Stimulated activated naive B cell treated with anti-CD40 and anti-IgM and Interleukin-4, amounts not matched to agents 10 μg/mL and 1 μg/mL and 100 μg/mL, for 72 hours (primary cell): ENCODE data around the gene SLC4A7.

ENCODE experiments used
- ATAC-seq, 2 donors: fragments of 150-1000 bp; cut with Tn5 transposase; replicated peaks; 2 replicates each; pipeline ENCODE4 v1.10.0; 2021; ENCODE audit warnings: moderate library complexity in 1 of 2
- DNase-seq: peaks from one replicate; pipeline ENCODE4 v3.0.0; 2021
- H3K27ac Mint-ChIP-seq: one replicate; pipeline ENCODE4 v1.8.0; 2022; ENCODE audit warnings: mild to moderate bottlenecking, mixed read lengths
- H3K27me3 Mint-ChIP-seq, 2 donors: one replicate each; pipeline ENCODE4 v1.8.0; 2022; ENCODE audit warnings: mixed read lengths in 2 of 2
- H3K36me3 Mint-ChIP-seq, 2 donors: one replicate each; pipeline ENCODE4 v1.8.0; 2022; ENCODE audit warnings: mixed read lengths in 2 of 2, mild to moderate bottlenecking in 1 of 2
- H3K4me1 Mint-ChIP-seq, 2 donors: one replicate each; pipeline ENCODE4 v1.8.0; 2022; ENCODE audit warnings: mixed read lengths in 2 of 2, mild to moderate bottlenecking in 1 of 2
- H3K4me3 Mint-ChIP-seq, 2 donors: one replicate each; pipeline ENCODE4 v1.8.0; 2022; ENCODE audit warnings: mild to moderate bottlenecking in 2 of 2, mixed read lengths in 2 of 2, moderate library complexity in 1 of 2
- H3K9me3 Mint-ChIP-seq, 2 donors: one replicate each; pipeline ENCODE4 v1.8.0; 2022; ENCODE audit warnings: mixed read lengths in 2 of 2, mild to moderate bottlenecking in 1 of 2

The SLC4A7 gene

DNA sequence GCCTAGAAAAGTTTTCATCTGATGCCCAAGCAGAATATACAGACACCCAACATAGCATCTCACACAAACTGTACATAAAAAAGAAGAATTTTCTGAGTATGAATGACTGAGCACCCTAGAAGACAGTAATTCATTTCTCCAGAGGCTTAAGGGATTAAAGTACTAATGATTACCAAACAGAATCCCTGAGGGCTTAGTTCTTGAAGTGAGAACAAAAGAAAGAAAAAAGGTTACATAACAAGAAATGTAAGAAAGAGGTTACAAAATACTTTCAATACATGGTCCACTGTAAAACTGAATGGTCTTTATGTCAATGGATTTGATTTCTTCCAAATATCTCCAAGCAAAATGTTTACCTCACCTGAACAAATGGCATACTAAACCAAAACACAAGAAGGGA lies 105.9 kb downstream of the SLC4A7 start:
- H3K27ac Mint-ChIP-seq, result no peak overlapping the region
- ATAC-seq, result no peak
- no peak overlapping the region for H3K4me3 Mint-ChIP-seq
- no peak for DNase-seq
- H3K36me3 Mint-ChIP-seq, result peaks cover 10 to 22% of the 10 kb centered on the region in 2 donors
- H3K4me1 Mint-ChIP-seq, result no peaks in the 10 kb centered on the region
- no peaks in the 10 kb centered on the region for H3K9me3 Mint-ChIP-seq
- H3K27me3 Mint-ChIP-seq, result no peaks in the 10 kb centered on the region

DNA sequence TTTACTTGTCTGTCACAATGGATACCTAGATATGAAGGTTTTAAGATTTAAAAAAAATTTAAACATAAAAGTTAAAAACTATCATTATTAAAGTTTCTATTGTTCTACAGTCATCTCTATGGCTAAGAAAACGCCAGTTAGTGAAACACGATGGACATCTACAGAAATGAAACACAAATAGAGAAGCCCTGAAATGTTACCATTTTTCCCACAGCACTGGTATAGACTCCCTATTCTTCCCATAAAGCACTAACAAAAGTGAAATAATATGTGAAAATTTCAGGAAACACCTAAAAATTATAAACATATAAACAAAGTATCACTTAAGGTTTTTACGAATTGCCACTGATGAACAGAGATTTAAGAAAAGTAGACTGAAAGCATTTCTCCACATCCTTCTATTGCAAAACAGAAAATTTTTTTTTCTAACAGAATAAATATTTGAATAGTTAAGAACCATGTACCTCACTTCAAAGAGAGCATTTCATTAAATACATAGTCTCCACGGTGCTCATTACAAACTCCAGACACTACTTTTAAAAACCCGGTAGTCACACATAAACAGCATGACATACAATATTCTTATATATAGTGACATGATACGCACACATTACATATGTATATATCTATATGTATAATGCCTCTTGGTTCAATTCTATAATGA lies 107.9 kb downstream of the SLC4A7 start:
- Mint-ChIP-seq H3K27me3 (no peaks in the 10 kb centered on the region), H3K27ac (no peak overlapping the region), H3K36me3 (peaks cover 8 to 18% of the 10 kb centered on the region in 2 donors), H3K4me3 (no peak overlapping the region), H3K4me1 (peaks cover 1 to 4% of the 10 kb centered on the region in 2 donors), H3K9me3 (no peaks in the 10 kb centered on the region)
- ATAC-seq (no peak), DNase-seq (no peak)

DNA sequence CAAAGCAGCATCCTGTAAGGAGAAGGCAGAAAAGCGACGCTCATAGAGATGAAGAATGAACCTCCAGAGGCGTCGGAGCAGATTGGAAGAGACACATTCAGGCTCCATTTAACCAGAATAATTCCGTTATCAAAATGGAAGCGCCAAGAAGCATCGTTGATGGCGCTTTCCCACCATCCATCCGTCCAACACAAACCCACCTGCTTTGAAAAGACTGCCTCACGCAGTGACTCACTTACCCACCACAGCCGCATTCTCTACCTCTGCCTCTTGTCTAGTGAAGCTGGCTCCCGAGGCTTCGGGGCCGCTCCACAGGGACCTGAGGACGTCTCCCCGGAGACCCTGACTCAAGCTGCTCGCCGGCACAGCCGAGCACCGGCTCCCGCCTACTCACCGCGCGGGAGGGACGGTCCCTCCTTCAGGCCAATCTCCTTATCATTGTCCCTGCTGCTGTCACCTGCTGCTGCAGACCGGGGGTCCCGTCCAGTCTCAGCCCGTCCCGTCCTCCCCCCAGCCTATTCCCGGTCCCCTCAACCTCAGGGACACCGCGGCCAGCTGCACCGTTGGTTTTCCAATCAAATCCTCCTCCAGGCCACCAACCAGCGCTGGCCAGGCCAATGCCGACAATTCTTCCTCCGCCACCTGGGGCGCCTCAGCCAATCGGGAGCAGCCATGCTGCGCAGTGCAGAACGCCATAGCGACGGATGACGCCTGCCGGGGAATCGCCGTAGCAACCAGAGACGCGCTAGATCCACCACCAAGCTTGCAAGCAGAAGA lies 115.2 kb downstream of the SLC4A7 start, which contains the start of gene NEK10:
Gene NEK10 (minus strand): TSS at position 553 of the 777 bp plus-strand sequence. CDS start 16,501 bp downstream, outside the sequence.
- Mint-ChIP-seq H3K27ac (peak within 1 kb of the TSS; percentile 97), H3K27me3 (no peaks in the 10 kb centered on the region), H3K9me3 (no peaks in the 10 kb centered on the region), H3K36me3 (peaks cover 0 to 8% of the 10 kb centered on the region in 2 donors), H3K4me1 (peaks cover 17 to 26% of the 10 kb centered on the region in 2 donors), H3K4me3 (peak within 1 kb of the TSS; percentile 98 to 99)
- DNase-seq (peak; percentile 91), ATAC-seq (peak; percentile 99 to 100)

DNA sequence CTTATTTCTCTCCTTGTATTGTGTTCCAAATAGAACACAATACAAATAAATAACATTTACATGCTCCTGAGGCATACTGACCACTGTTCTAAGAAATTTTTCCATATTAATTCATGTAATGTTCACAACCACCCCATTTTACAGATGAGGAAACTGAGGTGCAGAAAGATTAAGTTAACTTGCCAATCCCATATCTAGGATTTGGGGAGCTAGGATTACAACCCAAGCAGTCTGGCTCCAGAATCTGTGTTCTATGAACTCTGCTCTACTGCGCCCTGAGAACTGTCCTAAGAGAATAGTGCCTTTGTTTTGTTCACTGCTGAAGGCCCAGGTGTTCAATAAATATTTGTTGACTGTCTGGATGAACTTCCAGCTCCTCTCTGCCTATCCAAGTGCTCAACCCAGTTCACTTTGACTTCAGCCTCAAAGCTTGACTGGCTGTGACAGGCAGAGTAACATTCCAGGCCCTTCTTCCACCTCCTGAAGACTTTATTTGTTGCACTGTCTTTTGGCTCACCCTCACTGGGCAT lies 118.1 kb downstream of the SLC4A7 start:
- no peaks in the 10 kb centered on the region for H3K27me3 Mint-ChIP-seq
- peaks cover 0 to 4% of the 10 kb centered on the region in 2 donors for H3K36me3 Mint-ChIP-seq
- no peak overlapping the region for H3K27ac Mint-ChIP-seq
- H3K9me3 Mint-ChIP-seq, result no peaks in the 10 kb centered on the region
- DNase-seq (no peak), ATAC-seq (no peak)
- H3K4me3 Mint-ChIP-seq, result no peak overlapping the region
- H3K4me1 Mint-ChIP-seq, result peaks cover 16 to 21% of the 10 kb centered on the region in 2 donors

DNA sequence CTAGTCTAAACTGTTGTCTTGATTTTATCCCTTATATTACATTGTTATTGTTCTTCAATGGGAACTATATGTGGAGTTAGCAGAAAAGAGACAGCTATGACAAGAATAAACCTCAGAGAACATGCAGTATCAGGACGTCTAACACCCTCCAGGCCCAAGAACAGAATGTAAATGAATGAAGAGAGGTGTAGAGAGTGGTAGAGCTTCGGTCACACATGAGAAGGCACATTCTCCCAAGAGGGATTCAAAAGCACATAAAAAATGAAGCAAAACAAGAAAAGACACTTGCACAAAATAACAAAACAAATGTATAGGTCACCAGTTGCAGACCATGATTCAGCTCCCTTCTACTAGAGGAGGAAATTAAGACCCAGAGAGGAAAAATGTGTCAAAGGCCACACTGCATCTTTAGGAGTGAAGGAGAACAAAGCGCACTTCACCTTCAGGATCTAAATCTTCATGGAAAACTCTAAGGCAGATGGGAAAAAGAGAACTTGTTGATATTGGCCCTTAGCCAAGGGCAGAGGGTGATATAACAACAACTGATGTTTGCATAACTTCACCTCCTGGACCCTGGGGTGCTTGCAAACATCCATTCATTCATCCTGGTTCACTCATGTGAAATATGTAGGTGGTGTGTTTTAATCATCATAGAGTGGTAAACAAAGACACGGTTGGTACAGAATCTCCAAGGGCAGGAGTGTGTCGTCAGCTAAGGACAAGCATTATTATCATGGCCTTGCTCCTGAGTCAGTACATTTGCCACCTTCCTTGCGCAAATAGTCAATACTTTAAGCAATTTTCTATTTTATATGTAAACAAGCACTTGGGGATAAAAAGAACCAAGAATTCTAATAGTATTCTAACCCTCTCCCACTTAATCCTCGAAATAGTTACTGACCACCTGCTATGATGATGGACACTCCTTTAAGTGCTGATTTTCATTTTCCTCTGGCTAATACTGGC lies 123.8 kb downstream of the SLC4A7 start:
- DNase-seq (no peak), ATAC-seq (peak; percentile 60 to 62)
- no peaks in the 10 kb centered on the region for H3K9me3 Mint-ChIP-seq
- H3K27ac Mint-ChIP-seq, result no peak overlapping the region
- no peaks in the 10 kb centered on the region for H3K36me3 Mint-ChIP-seq
- no peaks in the 10 kb centered on the region for H3K27me3 Mint-ChIP-seq
- H3K4me3 Mint-ChIP-seq, result peak overlapping the region in 1 of 2 donors; percentile 20
- H3K4me1 Mint-ChIP-seq, result peaks cover 7 to 15% of the 10 kb centered on the region in 2 donors

DNA sequence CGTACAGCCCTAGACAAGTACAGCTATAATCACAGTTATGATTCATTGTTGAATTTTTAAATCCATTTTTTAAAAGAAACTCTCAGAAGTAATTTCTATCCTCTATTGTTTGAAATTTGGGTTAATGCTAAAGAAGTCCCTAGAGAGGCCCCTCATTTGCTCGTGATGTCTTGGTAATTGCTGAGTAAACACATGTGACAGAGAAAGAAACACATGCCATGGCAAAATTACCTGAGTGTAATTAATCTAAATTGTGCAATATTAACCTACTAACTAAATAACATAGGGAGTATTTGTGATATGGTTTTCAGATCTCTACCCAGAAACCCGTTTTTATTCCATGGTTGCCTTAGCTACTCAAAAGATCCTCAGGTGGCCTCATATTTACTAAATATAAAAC lies 125.8 kb downstream of the SLC4A7 start:
- no peak for ATAC-seq
- no peaks in the 10 kb centered on the region for H3K9me3 Mint-ChIP-seq
- peaks cover 7 to 15% of the 10 kb centered on the region in 2 donors for H3K4me1 Mint-ChIP-seq
- DNase-seq, result no peak
- H3K27me3 Mint-ChIP-seq, result no peaks in the 10 kb centered on the region
- no peak overlapping the region for H3K4me3 Mint-ChIP-seq
- H3K27ac Mint-ChIP-seq, result no peak overlapping the region
- H3K36me3 Mint-ChIP-seq, result no peaks in the 10 kb centered on the region

DNA sequence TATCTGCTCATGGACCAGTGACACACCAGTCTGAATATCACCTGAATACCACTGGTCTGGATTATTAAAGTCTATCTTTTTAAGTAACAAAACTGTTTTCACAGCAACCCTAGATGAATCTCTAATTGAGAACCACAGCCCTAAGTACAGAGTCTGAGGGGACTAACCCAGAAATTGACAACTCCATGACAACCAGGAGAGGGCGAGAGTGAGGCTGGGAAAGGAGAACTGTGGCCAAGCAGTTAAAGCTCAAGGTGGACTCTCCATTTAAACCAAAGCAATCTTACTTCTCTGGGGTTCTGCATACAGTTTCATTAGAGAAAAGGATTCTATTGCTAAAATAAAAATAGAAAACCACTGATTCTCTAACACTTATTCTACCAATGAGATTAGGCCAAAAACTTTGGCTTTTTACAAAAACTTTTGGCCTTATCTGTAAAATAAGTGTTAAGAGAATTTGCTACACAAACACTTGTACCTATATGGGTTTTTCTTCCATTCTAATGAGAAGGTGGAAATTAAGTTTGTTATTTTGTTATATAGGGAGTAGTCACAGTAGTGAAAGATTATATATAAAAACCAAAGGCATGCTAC lies 126.4 kb downstream of the SLC4A7 start:
- Mint-ChIP-seq H3K4me3 (no peak overlapping the region), H3K36me3 (no peaks in the 10 kb centered on the region), H3K9me3 (no peaks in the 10 kb centered on the region), H3K27me3 (no peaks in the 10 kb centered on the region), H3K4me1 (peaks cover 7 to 15% of the 10 kb centered on the region in 2 donors), H3K27ac (no peak overlapping the region)
- ATAC-seq (peak; percentile 92 to 94), DNase-seq (peak; percentile 36)

DNA sequence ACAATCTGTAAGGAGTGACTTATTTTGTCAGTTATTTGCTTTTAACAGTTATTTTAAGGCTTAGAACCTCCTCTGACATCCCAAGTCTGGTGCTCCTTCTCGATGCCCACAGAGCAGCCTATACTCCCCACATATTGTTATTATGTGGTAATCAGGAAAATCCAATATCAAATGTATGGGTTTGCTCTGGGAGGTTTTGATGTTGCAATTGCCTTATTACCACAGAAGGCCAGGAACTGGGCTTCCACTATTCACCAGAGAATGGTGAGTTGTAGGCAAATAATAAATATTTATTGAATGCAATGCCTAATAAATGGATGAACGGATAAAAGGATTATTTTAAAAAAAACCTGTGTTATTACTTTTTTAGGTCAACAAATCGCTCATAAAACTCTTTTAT lies 127.2 kb downstream of the SLC4A7 start:
- Mint-ChIP-seq H3K4me1 (peaks cover 7 to 15% of the 10 kb centered on the region in 2 donors), H3K27me3 (no peaks in the 10 kb centered on the region), H3K27ac (no peak overlapping the region), H3K9me3 (no peaks in the 10 kb centered on the region), H3K36me3 (no peaks in the 10 kb centered on the region), H3K4me3 (no peak overlapping the region)
- no peak for DNase-seq
- no peak for ATAC-seq

DNA sequence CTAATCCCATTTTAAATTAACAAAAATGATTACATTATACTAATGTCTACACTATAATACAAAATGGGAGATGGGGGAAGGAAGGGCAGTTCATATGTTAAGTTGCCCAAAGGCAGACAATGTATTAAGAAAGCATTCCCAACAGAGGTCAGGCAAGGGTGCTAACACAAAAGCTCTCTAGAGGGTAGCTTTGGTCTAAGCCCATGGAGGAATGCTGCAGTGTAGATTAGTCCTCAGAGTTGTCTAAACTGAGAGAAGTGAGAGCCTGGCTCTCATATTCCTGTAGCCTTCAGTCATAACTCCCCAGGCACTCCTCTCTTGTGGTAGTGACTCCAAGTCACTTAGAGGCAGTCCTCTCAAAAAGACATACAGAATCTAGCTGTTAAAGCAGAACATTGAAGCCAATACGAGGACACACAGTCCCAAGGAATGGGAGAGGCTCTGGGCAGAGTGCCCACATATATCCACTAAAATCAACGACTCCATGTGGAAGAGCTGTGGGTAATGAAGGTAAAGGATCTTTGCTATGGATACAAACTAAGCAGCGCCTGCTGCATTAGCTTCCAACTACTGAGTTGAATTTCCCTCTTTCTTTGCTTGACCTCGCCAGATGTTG lies 129.5 kb downstream of the SLC4A7 start:
- H3K9me3 Mint-ChIP-seq, result no peaks in the 10 kb centered on the region

DNA sequence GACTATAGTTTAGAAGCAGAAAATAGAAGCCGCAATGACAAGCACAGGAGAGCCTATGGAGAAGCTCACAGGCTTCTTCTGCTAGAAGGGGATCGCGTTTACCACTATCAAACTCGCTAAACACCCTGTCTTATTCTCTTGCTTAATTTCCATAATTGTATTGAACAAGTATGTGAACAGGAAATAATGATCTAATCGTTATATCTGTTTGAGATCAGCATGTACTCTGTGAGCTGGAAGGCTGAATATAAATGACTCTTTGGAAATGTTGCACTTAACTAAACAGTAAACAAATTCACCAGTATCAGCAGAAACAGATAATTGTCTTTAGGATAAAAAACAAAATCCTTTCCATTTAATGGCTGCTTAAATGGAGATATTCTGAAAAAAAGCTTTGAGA lies 130.0 kb downstream of the SLC4A7 start:
- H3K36me3 Mint-ChIP-seq, result no peaks in the 10 kb centered on the region
- no peak overlapping the region for H3K27ac Mint-ChIP-seq
- ATAC-seq (no peak), DNase-seq (no peak)
- no peak overlapping the region for H3K4me3 Mint-ChIP-seq
- H3K4me1 Mint-ChIP-seq, result peaks cover 0 to 2% of the 10 kb centered on the region in 2 donors
- H3K27me3 Mint-ChIP-seq, result no peaks in the 10 kb centered on the region
- H3K9me3 Mint-ChIP-seq, result no peaks in the 10 kb centered on the region

More for the DNA sequence above, 129.5 kb downstream of the SLC4A7 start:
- Mint-ChIP-seq H3K4me1 (peaks cover 2 to 5% of the 10 kb centered on the region in 2 donors), H3K27me3 (no peaks in the 10 kb centered on the region), H3K4me3 (no peak overlapping the region), H3K36me3 (no peaks in the 10 kb centered on the region), H3K27ac (no peak overlapping the region)
- no peak for ATAC-seq
- DNase-seq, result no peak

DNA sequence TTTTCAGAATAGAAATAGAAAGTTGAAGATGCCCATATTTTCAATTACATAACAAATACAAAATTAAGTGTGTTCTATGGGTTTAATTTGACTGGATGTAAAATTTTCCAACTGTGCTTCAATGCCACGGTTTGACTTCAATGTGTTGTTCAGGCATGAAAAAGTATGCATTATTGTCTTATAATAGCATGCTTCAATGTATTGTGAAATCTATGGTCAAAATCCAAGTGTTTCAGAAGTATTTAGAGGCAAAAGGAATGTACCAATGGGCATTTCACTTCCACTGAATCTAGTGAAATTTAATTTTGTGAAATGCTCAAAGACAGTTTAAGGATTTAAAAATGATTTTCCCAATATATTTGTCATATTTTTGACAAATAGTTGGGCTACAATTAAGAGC lies 131.0 kb downstream of the SLC4A7 start:
- Mint-ChIP-seq H3K4me1 (peaks cover 0 to 2% of the 10 kb centered on the region in 2 donors), H3K36me3 (no peaks in the 10 kb centered on the region), H3K9me3 (no peaks in the 10 kb centered on the region), H3K27me3 (no peaks in the 10 kb centered on the region), H3K27ac (no peak overlapping the region), H3K4me3 (no peak overlapping the region)
- ATAC-seq (no peak), DNase-seq (no peak)

DNA sequence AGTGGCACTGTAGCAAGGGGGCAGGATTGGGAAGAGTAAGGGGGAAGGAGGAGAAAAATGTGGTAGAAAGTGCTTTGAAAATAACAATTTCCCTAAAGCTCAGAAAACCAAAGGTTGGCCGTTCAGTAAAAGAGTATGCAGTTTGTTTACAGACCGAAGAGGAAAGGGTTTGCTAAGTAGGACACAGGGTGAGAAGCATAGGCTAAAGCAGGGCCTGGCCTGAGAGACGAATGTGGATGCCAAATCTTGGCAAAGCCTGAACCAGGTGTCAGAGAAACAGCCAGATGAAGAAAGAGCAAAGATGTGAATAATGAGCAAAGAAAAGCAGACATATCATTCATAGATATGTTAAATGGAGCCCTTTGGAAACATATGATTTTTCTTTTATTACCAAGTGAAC lies 132.1 kb downstream of the SLC4A7 start:
- Mint-ChIP-seq H3K27me3 (no peaks in the 10 kb centered on the region), H3K4me3 (no peak overlapping the region), H3K4me1 (peaks cover 0 to 2% of the 10 kb centered on the region in 2 donors), H3K9me3 (no peaks in the 10 kb centered on the region), H3K27ac (no peak overlapping the region), H3K36me3 (no peaks in the 10 kb centered on the region)
- no peak for DNase-seq
- no peak for ATAC-seq

DNA sequence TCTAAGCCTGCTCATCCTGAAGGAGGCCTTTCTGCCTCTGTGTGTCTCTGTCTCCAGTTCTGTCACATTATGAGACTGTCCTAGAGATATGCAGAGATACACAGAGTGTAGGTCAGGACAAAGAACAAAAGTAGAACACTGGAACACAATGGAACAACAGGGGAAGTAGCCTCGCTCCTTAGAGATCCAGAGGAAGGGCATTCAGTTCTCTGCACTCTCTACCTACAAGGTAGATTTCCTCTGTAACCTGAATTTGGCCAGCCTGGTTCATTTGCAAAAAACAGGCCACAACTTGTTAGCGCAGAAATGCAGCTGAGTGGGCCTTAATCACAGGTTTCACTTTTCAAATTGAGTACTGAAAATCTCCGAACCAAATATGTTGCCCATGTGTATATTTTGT lies 134.4 kb downstream of the SLC4A7 start:
- H3K4me3 Mint-ChIP-seq, result no peak overlapping the region
- ATAC-seq, result no peak
- no peaks in the 10 kb centered on the region for H3K36me3 Mint-ChIP-seq
- H3K27ac Mint-ChIP-seq, result no peak overlapping the region
- no peak for DNase-seq
- peaks cover 0 to 2% of the 10 kb centered on the region in 2 donors for H3K4me1 Mint-ChIP-seq
- no peaks in the 10 kb centered on the region for H3K27me3 Mint-ChIP-seq
- H3K9me3 Mint-ChIP-seq, result no peaks in the 10 kb centered on the region
